Body of pancreas (tissue), 4 donors: Measurements from ENCODE around the gene XKR8. TPM values are rescaled to one million over a fixed set of nuclear protein-coding genes. Genes with fewer than 3 reads are reported as not detected.

Source experiments
- ATAC-seq: fragments of 150-250 bp; one replicate; pipeline ENCODE4 v1.9.1; 2016
- DNase-seq, 4 donors: peaks; one replicate each; pipeline ENCODE4 v3.0.0-alpha.2; 2019
- H3K27ac ChIP-seq, 4 donors: fragments of 200-600 bp; sonication (generic); 1 replicate in 3 of 4; 2 replicates in 1 of 4; pipeline versions ENCODE4 v1.5.1 to v1.6.1; 2016 to 2019; ENCODE audit warnings: mild to moderate bottlenecking in 1 of 4, mixed read lengths in 1 of 4, moderate library complexity in 1 of 4
- H3K27me3 ChIP-seq, 2 donors: fragments of 200-600 bp; sonication (generic); one replicate each; pipeline ENCODE4 v1.6.0; 2016; ENCODE audit warnings: mild to moderate bottlenecking in 1 of 2
- H3K36me3 ChIP-seq, 2 donors: fragments of 200-600 bp; sonication (generic); replicated peaks in 1 of 2; 2 replicates each; pipeline ENCODE4 v1.5.1; 2016; ENCODE audit warnings: low read depth in 2 of 2; ENCODE audit not compliant: insufficient read depth in 1 of 2
- H3K4me1 ChIP-seq: fragments of 200-600 bp; sonication (generic); one replicate; pipeline ENCODE4 v1.6.0; 2016
- H3K4me3 ChIP-seq, 2 donors: fragments of 200-600 bp; sonication (generic); 1 replicate in 1 of 2; 2 replicates in 1 of 2; pipeline ENCODE4 v1.5.1; 2016 to 2019
- H3K9me3 ChIP-seq, 3 donors: fragments of 200-600 bp; sonication (generic); 1 replicate in 2 of 3; 2 replicates in 1 of 3; pipeline ENCODE4 v1.5.1; 2016
- POLR2A ChIP-seq, 3 donors: fragments of 450-650 bp; IDR thresholded peaks; one replicate each; pipeline ENCODE4 v1.6.1; 2016; ENCODE audit warnings: antibody characterized with exemption in 3 of 3, mild to moderate bottlenecking in 2 of 3
- WGBS, 2 donors: methylation state at CpG; one replicate each; pipeline ENCODE4 v1.1.5; 2017; 5-methylcytosine and 5-hydroxymethylcytosine counted together
- intact Hi-C: fragments of 100-400 bp; cut with DNase I; formaldehyde crosslinking; loops from one replicate; pipeline ENCODE4 v1.15.1; 2023
- total RNA-seq, 2 donors: library from RNA; depleted of rRNA; stranded (reverse); fragments of >200 nt; gene quantifications; one replicate each; pipeline ENCODE4 v1.1.0, GENCODE V29; 2016
- TF ChIP-seq, protein P1 (sequence below), 7 experiments: fragments of 450-650 bp in 4 of 7; fragments of 200-600 bp in 3 of 7; sonication (generic) in 3 of 7; IDR thresholded peaks; one replicate each; pipeline ENCODE4 v1.5.1; 2016 to 2019; ENCODE audit warnings: antibody characterized with exemption in 7 of 7

The XKR8 gene
- total RNA-seq, 2 donors from 2014 or later = 7.9 to 14.5 TPM

DNA sequence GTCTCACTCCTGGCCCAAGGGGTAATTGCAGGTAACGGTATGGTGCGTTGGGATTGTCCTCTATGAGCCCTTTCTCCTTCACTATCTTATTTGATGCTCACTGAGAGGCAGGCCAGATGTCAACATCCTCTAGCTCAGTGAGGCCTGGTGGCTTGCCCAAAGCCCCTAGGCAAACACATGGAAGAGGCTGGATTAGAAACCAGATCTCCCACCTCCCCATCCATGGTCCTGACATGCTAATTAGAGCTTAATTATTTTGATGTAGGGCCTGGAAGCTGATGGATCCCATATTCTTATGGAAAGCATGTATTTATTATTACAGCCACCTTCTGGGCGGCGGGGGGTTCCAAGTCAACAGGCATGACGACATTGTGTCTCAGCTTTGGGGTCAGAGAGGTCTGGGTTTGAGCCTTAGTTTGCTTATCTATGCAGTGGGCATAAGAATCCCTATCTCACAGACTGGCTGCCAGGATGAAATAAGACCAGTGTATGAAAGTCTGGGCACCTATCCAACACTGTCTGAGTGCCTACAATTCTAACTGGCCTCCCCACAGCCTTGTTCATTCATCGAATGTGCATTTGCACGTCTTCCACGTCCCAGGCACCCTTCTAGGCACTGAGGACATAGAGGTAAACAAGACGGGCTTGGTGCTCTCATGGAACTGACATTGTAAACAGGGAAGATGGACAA lies 18.8 kb upstream of the XKR8 start:
- Histone ChIP-seq H3K27ac (no peak overlapping the region), H3K4me3 (no peak overlapping the region), H3K9me3 (no peaks in the 10 kb centered on the region), H3K36me3 (no peaks in the 10 kb centered on the region), H3K4me1 (peaks cover 4% of the 10 kb centered on the region), H3K27me3 (no peaks in the 10 kb centered on the region)
- TF ChIP-seq POLR2A (IDR thresholded peaks at IDR 0.05) = no peak
- TF ChIP-seq, protein P1, sequence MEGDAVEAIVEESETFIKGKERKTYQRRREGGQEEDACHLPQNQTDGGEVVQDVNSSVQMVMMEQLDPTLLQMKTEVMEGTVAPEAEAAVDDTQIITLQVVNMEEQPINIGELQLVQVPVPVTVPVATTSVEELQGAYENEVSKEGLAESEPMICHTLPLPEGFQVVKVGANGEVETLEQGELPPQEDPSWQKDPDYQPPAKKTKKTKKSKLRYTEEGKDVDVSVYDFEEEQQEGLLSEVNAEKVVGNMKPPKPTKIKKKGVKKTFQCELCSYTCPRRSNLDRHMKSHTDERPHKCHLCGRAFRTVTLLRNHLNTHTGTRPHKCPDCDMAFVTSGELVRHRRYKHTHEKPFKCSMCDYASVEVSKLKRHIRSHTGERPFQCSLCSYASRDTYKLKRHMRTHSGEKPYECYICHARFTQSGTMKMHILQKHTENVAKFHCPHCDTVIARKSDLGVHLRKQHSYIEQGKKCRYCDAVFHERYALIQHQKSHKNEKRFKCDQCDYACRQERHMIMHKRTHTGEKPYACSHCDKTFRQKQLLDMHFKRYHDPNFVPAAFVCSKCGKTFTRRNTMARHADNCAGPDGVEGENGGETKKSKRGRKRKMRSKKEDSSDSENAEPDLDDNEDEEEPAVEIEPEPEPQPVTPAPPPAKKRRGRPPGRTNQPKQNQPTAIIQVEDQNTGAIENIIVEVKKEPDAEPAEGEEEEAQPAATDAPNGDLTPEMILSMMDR (IDR thresholded peaks at IDR 0.05) = no peak
- 87 to 93% methylated on average over 7 to 9 of the region's 9 CpGs for WGBS, 2 donors
- intact Hi-C loops = loop anchor here (10.0 kb wide), 1 partner anchor 56 kb away; no protein-coding TSS in a partner anchor
- no peak for ATAC-seq
- DNase-seq = no peak

DNA sequence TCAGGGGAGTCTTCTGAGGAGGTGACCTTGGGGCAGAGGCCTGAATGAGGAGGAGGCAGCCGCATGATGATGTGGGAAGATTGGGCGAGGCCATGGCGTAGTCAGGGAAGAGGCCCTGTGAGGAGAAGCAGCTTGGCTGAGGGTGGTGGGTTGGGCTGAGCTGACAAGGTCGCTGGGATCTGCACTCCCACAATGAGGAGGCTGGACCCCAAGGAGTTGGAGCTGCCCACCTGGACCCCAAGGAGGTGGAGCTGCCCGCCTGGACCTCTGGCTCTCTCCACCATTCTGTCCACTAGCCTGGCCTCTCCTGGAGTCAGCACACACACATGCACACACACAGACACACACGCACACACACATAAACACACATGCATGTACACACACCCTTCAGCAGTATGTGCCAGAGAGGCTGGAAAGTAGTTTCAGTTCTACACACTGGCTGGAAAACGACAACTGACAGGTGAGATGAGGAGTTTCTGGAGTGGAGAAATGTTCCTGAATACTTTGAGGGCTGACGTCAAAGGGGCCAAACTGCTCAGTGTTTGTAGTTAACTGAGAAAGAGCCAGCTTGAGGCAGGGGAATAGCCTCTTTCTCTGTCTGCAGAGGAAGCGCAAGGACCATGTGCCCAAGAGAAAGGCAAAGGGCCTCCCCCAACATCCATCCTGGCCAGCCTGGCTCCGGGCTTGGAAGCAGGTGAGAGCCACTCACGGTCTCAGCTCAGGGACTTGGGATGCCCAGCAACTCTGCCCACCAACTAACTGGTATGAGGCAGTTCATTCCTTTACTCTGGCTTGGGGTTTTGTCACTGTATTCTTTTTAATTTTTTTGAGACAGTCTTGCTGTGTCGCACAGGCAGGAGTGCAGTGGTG lies 17.9 kb upstream of the XKR8 start:
- H3K9me3 ChIP-seq = no peaks in the 10 kb centered on the region
- no peak overlapping the region for H3K27ac ChIP-seq
- no peak overlapping the region for H3K4me3 ChIP-seq
- DNase-seq (no peak), ATAC-seq (no peak)
- H3K4me1 ChIP-seq = no peaks in the 10 kb centered on the region
- WGBS, 2 donors = 80 to 85% methylated on average over 8 to 12 of the region's 12 CpGs
- no peaks in the 10 kb centered on the region for H3K27me3 ChIP-seq
- intact Hi-C loops = loop anchor here (10.0 kb wide), 1 partner anchor 57 kb away; no protein-coding TSS in a partner anchor
- TF ChIP-seq, protein P1 (IDR thresholded peaks at IDR 0.05) = no peak
- TF ChIP-seq POLR2A (IDR thresholded peaks at IDR 0.05) = no peak
- no peaks in the 10 kb centered on the region for H3K36me3 ChIP-seq

DNA sequence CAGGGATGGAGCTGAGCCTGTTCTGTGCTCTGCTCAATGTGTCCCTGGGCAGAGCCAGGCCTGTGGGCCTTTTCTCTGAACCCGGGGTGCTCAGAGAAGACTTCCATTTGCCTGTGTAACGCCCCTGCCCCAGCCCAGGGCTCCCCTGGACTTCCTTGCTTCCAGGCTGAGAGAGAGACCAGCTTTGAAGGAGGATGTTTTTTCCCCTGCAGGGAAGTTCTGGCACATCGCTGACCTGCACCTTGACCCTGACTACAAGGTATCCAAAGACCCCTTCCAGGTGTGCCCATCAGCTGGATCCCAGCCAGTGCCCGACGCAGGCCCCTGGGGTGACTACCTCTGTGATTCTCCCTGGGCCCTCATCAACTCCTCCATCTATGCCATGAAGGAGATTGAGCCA lies 14.8 kb upstream of the XKR8 start:
- Histone ChIP-seq H3K27me3 (no peaks in the 10 kb centered on the region), H3K36me3 (no peaks in the 10 kb centered on the region), H3K9me3 (no peaks in the 10 kb centered on the region), H3K4me1 (no peaks in the 10 kb centered on the region), H3K27ac (no peak overlapping the region), H3K4me3 (no peak overlapping the region)
- TF ChIP-seq, protein P1 (IDR thresholded peaks at IDR 0.05) = no peak
- TF ChIP-seq POLR2A (IDR thresholded peaks at IDR 0.05) = no peak
- DNase-seq (no peak), ATAC-seq (no peak)
- intact Hi-C loops = loop anchor here (10.0 kb wide), 1 partner anchor 60 kb away; no protein-coding TSS in a partner anchor
- whole genome bisulfite sequencing, 2 donors = 73 to 79% methylated on average over 5 of the region's 5 CpGs

DNA sequence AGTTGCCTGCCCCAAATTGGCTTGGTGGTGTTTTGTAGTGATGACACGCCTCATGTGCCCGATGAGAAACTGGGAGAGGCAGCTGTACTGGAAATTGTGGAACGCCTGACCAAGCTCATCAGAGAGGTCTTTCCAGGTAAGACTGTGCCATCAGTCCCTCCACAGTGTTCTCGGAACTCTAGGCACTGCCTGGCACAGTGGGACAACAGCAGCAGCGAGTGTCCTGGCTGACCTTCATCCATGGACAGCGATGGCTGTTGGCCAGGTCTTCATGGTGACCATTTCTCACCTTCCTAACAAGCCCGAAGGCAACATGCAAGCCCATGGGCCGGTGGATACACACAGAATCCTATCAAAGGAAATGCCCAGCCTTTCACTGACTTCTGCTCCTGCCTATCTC lies 10.7 kb upstream of the XKR8 start:
- Histone ChIP-seq H3K4me1 (no peaks in the 10 kb centered on the region), H3K27me3 (no peaks in the 10 kb centered on the region), H3K9me3 (no peaks in the 10 kb centered on the region), H3K4me3 (no peak overlapping the region), H3K36me3 (no peaks in the 10 kb centered on the region), H3K27ac (no peak overlapping the region)
- intact Hi-C loops = loop anchor here (10.0 kb wide), 1 partner anchor 64 kb away; no protein-coding TSS in a partner anchor
- DNase-seq = no peak
- ATAC-seq = no peak
- TF ChIP-seq, protein P1 (IDR thresholded peaks at IDR 0.05) = no peak
- no peak for TF ChIP-seq POLR2A (IDR thresholded peaks at IDR 0.05)
- 85 to 96% methylated on average over 4 to 8 of the region's 8 CpGs for WGBS, 2 donors
